Lower leg skin (tissue), 3 donors: ENCODE measurements around the gene ISM2.

Experiments used
- POLR2A ChIP-seq, 2 donors: fragments of 450-650 bp; IDR thresholded peaks; one replicate each; pipeline ENCODE4 v1.6.1; 2016 to 2017; ENCODE audit warnings: antibody characterized with exemption in 2 of 2, mild to moderate bottlenecking in 1 of 2, moderate library complexity in 1 of 2
- TF ChIP-seq, protein P1 (sequence below), 3 donors: fragments of 450-650 bp; IDR thresholded peaks; one replicate each; pipeline ENCODE4 v1.5.1; 2016; ENCODE audit warnings: antibody characterized with exemption in 3 of 3, mild to moderate bottlenecking in 3 of 3, moderate library complexity in 2 of 3

GRCh38 chr14:77529213-77529612 lies 30.6 kb upstream of the ISM2 start:
- TF ChIP-seq, protein P1, sequence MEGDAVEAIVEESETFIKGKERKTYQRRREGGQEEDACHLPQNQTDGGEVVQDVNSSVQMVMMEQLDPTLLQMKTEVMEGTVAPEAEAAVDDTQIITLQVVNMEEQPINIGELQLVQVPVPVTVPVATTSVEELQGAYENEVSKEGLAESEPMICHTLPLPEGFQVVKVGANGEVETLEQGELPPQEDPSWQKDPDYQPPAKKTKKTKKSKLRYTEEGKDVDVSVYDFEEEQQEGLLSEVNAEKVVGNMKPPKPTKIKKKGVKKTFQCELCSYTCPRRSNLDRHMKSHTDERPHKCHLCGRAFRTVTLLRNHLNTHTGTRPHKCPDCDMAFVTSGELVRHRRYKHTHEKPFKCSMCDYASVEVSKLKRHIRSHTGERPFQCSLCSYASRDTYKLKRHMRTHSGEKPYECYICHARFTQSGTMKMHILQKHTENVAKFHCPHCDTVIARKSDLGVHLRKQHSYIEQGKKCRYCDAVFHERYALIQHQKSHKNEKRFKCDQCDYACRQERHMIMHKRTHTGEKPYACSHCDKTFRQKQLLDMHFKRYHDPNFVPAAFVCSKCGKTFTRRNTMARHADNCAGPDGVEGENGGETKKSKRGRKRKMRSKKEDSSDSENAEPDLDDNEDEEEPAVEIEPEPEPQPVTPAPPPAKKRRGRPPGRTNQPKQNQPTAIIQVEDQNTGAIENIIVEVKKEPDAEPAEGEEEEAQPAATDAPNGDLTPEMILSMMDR (IDR thresholded peaks at IDR 0.05) = no peak
- no peak for TF ChIP-seq POLR2A (IDR thresholded peaks at IDR 0.05)
